T-helper 17 cell (primary cell): ENCODE results near the gene GPR17. TPM values are rescaled to one million over a fixed set of nuclear protein-coding genes. Genes with fewer than 3 reads are reported as not detected.

ENCODE experiments used
- ATAC-seq: fragments of 150-1000 bp; cut with Tn5 transposase; 2 replicates; pipeline ENCODE4 v1.10.0; 2021; ENCODE audit warnings: mild to moderate bottlenecking, moderate library complexity
- DNase-seq, 3 donors: peaks; one replicate each; pipeline versions ENCODE4 v3.0.0 to v3.0.0-alpha.2; 2020 to 2021
- H3K9me3 ChIP-seq: one replicate; pipeline ENCODE4 v1.7.0; 2013; ENCODE audit warnings: low read length, mild to moderate bottlenecking; ENCODE audit not compliant: control insufficient read depth, poor library complexity, severe bottlenecking
- H3K27ac Mint-ChIP-seq: one replicate; pipeline ENCODE4 v1.8.0; 2022; ENCODE audit warnings: mild to moderate bottlenecking, moderate library complexity, mixed read lengths
- H3K27me3 Mint-ChIP-seq: one replicate; pipeline ENCODE4 v1.8.0; 2022; ENCODE audit warnings: mixed read lengths
- H3K36me3 Mint-ChIP-seq: one replicate; pipeline ENCODE4 v1.8.0; 2022; ENCODE audit warnings: low read depth, mixed read lengths
- H3K4me1 Mint-ChIP-seq: one replicate; pipeline ENCODE4 v1.8.0; 2022; ENCODE audit warnings: mild to moderate bottlenecking, mixed read lengths
- H3K4me3 Mint-ChIP-seq: one replicate; pipeline ENCODE4 v1.8.0; 2022; ENCODE audit warnings: mild to moderate bottlenecking, moderate library complexity, mixed read lengths
- total RNA-seq, 4 donors: library from RNA in 2 of 4; stranded (reverse) in 2 of 4; gene quantifications; one replicate each; pipeline ENCODE4 v1.2.3 and lab custom pipeline; 2022 to 2026

GPR17 gene
- total RNA-seq, 2 donors from 2014 or later, result not detected

DNA sequence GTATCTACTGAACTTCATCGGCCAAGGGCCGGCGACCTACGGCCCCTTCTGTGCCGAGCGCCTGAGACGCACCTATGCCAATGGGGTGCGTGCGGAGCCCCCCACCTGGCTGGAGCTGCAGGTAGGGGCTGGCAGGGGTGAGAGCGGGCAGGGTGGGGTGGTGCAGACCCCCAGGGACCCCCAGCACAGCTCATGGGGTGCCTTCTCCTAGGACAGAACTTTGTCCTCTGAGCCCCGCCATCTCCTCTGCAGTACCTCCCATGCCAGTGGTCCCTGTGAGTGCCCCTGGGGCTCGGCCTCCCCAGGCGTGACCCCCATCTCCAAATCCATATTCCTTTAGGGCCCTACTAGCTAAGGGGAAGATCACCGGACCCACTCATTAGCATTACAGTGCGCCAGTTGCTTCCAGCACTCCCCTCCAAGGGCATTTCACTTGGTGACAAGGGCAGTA is 23.9 kb upstream of the GPR17 start:
- DNase-seq, result no peak
- Mint-ChIP-seq H3K4me3 (no peak overlapping the region), H3K27ac (no peak overlapping the region), H3K27me3 (peaks cover 48% of the 10 kb centered on the region), H3K4me1 (peaks cover 3% of the 10 kb centered on the region), H3K36me3 (peaks cover 3% of the 10 kb centered on the region)
- H3K9me3 ChIP-seq, result no peaks in the 10 kb centered on the region
- no peak for ATAC-seq

DNA sequence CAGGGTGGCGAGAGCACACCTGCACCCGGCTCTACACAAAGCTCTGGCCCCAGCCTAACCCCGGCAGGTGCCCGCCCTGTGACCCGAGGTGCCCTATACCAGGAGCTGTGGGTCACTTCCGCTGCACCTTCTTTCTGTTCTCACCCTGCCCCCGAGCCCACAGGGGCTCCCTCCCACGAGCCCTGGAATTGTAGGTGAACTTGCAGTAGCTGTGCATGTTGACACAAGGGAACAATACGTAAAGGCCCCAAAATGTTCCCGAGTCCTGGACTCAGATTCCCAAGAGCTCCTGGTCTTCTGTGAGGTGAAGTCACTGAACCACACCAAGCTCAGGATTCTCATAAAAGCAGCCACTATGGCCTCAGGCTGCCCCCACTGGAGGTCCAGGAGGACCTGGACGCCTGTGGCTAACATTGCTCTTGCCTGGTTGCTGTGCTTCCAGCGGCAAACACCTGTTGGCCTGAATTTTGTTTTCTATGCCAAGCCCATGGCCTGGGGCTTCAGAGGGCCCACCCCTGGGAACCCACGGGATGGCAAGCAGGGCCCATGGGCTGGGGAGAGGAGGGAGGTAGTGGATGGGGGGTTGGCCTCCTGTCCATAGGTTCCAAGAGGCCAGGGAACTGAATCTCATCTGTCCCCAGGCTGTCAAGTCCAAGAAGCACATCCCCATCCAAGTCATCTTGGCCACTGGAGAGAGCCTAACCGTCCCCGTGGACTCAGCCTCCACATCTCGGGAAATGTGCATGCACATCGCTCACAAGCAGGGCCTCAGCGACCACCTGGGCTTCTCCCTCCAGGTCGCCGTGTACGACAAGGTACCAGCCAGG is 23.2 kb upstream of the GPR17 start:
- Mint-ChIP-seq H3K27ac (no peak overlapping the region), H3K4me1 (peaks cover 3% of the 10 kb centered on the region), H3K4me3 (no peak overlapping the region), H3K27me3 (peaks cover 47% of the 10 kb centered on the region), H3K36me3 (peaks cover 3% of the 10 kb centered on the region)
- no peaks in the 10 kb centered on the region for H3K9me3 ChIP-seq
- DNase-seq, result peak in 2 of 3 donors; percentile 1 to 4
- ATAC-seq, result no peak

DNA sequence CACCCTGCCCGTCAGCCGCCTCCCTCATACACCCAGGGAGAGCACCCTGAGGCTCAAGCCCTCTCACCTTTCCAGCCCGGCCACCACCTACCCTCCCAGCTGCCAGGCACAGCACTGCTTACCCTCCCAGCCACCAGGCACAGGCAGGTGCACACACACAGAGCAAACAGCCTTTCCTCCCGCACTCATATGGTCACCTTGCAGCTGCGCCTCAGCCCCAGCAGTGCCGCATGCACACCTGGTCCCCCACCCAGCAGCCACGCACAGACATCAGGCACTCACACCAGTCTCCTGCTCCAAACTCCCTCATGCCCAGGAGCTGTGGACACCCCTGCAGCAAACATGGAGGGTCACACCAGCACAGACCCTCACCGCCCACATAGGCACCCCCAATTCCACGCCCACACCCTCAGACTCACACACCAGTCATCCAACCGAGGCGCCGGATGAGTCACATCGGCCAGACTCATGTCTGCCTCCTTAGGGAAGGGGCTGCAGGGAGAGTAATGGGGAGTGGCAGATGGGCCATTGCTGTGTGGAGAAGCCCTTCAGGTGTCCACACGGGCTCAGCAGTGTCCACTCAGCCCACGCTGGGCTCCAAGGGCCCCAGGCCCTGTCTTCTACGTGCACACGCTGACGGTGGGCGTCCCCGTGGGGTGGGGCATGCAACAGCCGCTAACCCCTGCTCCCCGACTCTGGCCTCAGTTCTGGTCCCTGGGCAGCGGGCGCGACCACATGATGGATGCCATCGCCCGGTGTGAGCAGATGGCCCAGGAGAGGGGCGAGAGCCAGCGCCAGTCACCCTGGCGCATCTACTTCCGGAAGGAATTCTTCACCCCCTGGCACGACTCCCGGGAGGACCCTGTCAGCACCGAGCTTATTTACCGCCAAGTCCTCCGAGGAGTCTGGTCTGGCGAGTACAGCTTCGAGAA is 22.3 kb upstream of the GPR17 start:
- Mint-ChIP-seq H3K36me3 (peaks cover 3% of the 10 kb centered on the region), H3K4me3 (no peak overlapping the region), H3K27me3 (peaks cover 47% of the 10 kb centered on the region), H3K27ac (no peak overlapping the region), H3K4me1 (peaks cover 3% of the 10 kb centered on the region)
- ATAC-seq (no peak), DNase-seq (peak in 2 of 3 donors; percentile 1 to 4)
- no peaks in the 10 kb centered on the region for H3K9me3 ChIP-seq

DNA sequence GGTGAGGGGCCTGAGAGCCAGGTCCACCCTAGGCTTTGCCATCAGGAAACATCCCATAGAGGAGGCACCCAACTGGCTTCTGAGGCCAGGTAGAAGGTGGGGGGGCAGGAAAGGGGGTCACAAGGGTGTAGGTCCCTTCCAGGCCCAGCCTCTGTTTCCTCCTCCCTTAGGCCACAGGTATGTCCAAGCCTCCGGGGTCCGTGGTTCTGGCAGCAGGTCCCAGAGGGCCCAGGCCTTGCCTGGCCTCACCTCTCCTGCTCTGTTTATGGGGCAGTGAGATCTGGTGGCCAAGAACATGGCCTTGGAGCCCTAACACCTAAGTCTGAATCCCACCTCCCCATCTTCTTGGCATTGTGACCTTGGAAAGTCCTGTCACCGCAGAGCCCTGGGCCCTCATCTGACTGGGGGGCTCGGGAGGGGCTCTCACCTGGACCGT is 21.6 kb upstream of the GPR17 start:
- H3K4me3 Mint-ChIP-seq, result no peak overlapping the region

DNA sequence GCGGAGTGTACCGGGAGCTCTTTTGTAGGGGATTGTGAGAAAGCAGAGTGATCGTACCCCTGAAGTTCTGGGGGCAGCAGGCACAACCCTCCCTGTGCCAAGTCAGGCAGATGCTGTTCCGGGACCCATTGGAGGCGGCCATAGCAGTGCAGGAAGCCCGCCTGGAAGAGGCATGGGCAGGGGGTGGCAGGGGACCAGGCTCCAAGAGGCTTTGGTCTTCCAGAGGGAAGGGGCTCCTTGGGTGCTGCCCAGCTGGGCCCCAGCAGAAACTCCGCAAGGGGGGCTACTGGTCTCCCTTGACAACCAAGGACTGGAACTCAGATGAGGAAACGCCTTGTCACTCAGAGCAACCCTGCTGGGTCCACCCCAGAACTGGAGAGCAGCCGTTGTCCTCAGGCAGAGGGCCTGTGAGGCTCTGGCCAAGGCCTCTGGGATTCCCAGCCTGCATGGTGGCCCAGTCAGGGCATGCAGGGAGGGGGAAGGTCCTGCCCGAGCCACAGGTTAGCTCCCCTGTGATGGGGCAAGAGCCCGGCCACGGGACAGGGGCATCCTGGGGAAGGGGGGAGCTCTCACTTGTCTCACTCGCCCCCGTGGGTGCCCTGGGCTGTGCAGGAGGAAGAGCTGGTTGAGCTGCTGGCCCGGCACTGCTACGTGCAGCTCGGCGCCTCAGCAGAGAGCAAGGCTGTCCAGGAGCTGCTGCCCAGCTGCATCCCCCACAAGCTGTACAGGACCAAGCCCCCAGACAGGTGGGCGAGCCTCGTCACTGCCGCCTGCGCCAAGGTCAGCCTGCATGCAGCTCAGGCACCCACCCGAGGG is 21.0 kb upstream of the GPR17 start:
- no peak overlapping the region for H3K4me3 Mint-ChIP-seq
- H3K4me1 Mint-ChIP-seq, result peaks cover 3% of the 10 kb centered on the region
- no peaks in the 10 kb centered on the region for H3K9me3 ChIP-seq
- peaks cover 3% of the 10 kb centered on the region for H3K36me3 Mint-ChIP-seq
- DNase-seq (peak in 1 of 3 donors; percentile 6), ATAC-seq (no peak)
- no peak overlapping the region for H3K27ac Mint-ChIP-seq
- peaks cover 39% of the 10 kb centered on the region for H3K27me3 Mint-ChIP-seq

More for the DNA sequence above, 21.6 kb upstream of the GPR17 start:
- H3K9me3 ChIP-seq, result no peaks in the 10 kb centered on the region
- H3K27ac Mint-ChIP-seq, result no peak overlapping the region
- peaks cover 3% of the 10 kb centered on the region for H3K4me1 Mint-ChIP-seq
- ATAC-seq (no peak), DNase-seq (peak in 1 of 3 donors; percentile 2)
- peaks cover 3% of the 10 kb centered on the region for H3K36me3 Mint-ChIP-seq
- H3K27me3 Mint-ChIP-seq, result peaks cover 45% of the 10 kb centered on the region

DNA sequence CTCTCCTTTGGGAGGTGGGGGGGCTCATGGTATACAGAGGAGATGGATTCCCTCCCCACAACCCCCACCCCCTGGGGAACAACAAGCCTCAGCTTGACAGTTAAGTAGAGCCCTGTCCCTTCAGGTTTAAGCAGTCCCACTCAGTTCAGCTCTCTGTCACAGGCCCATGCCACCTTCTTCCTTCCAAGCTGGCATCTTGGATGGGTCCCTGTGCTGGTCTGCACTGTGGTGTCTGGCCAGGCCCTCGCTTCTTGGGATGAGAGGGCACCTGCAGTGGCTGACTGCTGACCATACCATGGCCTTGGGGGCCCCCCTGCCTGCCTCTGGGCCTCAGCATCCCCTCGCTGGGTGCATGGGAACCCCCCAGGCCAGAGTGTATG is 20.4 kb upstream of the GPR17 start:
- ATAC-seq (no peak), DNase-seq (no peak)
- H3K27me3 Mint-ChIP-seq, result peaks cover 38% of the 10 kb centered on the region
- H3K4me3 Mint-ChIP-seq, result no peak overlapping the region
- no peak overlapping the region for H3K27ac Mint-ChIP-seq
- peaks cover 3% of the 10 kb centered on the region for H3K36me3 Mint-ChIP-seq
- peaks cover 7% of the 10 kb centered on the region for H3K4me1 Mint-ChIP-seq
- H3K9me3 ChIP-seq, result no peaks in the 10 kb centered on the region

DNA sequence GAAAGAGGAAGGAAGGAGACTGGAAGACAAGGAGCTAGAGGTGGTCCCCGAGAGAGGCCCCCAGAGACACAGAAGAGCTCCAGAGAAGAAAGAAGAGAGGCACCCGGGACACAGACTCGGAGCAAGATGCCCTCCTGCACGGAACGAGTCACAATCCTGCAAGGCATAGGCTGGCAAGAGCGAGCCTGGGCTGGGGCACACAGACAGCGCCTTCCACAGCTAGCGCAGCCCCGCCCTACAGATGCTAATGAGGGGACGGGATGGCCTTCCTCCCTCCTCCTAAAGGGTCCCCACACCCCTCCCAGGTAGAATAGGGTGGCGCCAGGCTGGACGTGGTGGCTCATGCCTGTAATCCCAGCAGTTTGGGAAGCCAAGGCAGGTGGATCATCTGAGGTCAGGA is 19.8 kb upstream of the GPR17 start:
- ATAC-seq (no peak), DNase-seq (no peak)
- H3K4me1 Mint-ChIP-seq, result peaks cover 7% of the 10 kb centered on the region
- H3K27ac Mint-ChIP-seq, result no peak overlapping the region
- H3K9me3 ChIP-seq, result no peaks in the 10 kb centered on the region
- H3K36me3 Mint-ChIP-seq, result peaks cover 3% of the 10 kb centered on the region
- H3K4me3 Mint-ChIP-seq, result no peak overlapping the region
- peaks cover 38% of the 10 kb centered on the region for H3K27me3 Mint-ChIP-seq

DNA sequence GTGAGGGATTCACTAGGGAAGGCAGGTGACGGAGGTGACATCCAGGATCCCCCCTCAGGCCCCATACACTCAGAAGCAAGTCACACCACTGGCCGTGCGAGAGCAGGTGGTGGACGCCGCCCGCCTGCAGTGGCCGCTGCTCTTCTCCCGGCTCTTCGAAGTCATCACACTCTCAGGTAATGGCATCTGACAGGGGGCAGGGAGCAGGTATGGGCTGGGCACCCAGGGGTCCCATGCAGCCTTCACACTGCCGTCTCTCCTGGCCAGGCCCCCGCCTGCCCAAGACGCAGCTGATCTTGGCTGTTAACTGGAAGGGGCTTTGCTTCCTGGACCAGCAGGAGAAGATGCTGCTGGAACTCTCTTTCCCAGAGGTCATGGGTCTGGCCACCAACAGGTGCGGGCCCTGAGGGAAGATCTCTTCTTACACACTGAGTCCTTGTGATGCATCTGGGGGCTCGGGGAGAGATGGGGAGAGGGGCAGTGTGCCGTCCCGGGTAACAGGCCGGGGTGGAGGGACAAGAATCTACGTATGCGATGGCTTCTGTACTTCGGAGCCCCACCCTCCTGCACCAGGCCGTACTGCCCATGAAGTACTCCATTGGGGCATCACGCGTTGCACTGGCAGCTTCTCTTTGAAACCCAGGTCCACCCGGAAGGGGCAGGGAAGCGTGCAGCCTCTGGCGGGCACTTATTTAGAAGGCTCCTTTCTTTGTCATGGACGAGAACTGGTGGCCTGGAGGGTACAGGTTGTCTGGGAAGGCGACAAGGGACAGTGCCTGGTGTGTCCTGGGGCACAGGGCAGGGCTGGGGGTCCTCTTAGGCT is 18.8 kb upstream of the GPR17 start:
- Mint-ChIP-seq H3K4me1 (peaks cover 7% of the 10 kb centered on the region), H3K36me3 (no peaks in the 10 kb centered on the region), H3K4me3 (no peak overlapping the region), H3K27ac (no peak overlapping the region), H3K27me3 (peaks cover 30% of the 10 kb centered on the region)
- DNase-seq (no peak), ATAC-seq (no peak)
- no peaks in the 10 kb centered on the region for H3K9me3 ChIP-seq

DNA sequence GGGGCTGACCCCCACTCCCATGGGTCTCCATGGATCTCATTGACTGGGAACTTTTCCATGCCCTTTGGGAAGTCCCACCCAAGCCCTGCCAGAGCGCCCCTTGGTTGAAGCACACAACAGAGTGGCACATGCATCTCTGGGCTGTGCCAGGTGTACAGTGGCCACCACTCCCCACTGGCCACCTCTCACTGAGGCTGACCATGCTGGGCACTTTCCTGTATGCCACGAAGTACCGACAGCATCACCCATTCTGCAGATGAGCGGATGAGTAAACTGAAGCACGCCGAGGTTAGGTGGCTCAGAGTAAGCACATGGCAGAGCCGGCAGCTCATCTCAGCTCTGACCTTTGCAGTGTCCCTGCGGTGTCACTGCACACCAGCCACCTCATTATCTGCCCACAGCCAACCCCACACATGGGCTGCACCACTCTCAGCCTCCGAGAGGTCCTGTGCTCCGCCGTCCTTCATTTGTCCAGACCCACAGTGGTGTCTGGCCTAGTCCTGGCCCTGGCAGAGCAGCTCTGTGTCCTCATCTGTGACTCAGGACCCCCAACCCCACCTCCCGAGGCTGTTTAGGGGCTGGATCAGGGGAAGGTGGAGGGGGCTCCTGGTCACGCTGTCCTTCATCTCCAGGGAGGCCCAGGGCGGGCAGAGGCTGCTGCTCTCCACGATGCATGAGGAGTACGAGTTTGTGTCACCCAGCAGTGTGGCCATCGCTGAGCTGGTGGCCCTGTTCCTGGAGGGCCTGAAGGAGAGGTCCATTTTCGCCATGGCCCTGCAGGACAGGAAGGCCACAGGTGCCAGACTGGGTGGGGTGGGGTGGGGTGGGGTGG is 18.0 kb upstream of the GPR17 start:
- H3K9me3 ChIP-seq, result no peaks in the 10 kb centered on the region
- DNase-seq, result no peak
- H3K36me3 Mint-ChIP-seq, result no peaks in the 10 kb centered on the region
- no peak overlapping the region for H3K27ac Mint-ChIP-seq
- no peak for ATAC-seq
- peaks cover 23% of the 10 kb centered on the region for H3K27me3 Mint-ChIP-seq
- H3K4me1 Mint-ChIP-seq, result peaks cover 7% of the 10 kb centered on the region
- H3K4me3 Mint-ChIP-seq, result no peak overlapping the region

DNA sequence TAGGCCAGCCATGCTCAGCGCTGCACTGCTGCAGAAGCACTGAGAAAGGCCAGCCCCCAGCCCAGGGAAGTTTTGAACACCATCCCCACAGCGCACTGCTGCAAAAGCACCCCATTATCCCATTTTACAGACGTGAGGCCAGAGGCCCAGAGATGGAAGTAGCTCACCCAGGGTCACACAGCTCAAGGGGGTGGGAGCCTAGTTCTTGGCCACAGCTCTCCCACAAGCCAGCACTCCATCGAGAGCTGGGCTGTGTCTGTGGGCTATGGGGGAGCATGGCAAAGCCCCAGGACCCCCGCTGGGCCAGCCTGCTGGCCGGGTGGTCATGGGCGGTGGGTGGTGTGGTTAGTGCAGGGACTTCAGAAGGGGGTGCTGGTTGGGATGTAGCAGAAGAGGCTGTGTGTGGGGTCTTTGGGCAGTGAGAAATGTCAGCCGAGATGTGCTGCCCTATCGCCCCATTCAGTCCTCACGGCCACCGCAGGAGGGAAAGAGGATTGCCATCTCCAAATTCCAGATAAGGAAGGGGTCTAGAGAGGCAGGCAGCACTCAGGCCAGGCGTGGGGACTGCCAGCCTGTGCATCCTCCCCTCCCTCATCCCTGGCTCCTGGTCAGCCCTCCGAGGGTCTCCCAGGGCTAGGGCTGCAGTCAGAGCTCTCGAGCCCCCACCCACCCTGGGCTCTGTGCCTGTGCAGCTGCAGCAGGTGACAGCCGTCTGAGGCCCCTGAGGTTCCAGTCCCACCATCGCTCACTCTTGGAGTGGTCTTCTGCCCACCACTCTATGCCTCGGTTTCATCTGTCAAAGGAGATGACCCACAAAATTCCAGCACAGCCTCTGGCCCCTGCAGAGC is 17.0 kb upstream of the GPR17 start:
- H3K4me3 Mint-ChIP-seq, result no peak overlapping the region
- no peak for DNase-seq
- no peaks in the 10 kb centered on the region for H3K9me3 ChIP-seq
- no peaks in the 10 kb centered on the region for H3K36me3 Mint-ChIP-seq
- H3K27ac Mint-ChIP-seq, result no peak overlapping the region
- H3K4me1 Mint-ChIP-seq, result peaks cover 7% of the 10 kb centered on the region
- no peak for ATAC-seq
- peaks cover 13% of the 10 kb centered on the region for H3K27me3 Mint-ChIP-seq

DNA sequence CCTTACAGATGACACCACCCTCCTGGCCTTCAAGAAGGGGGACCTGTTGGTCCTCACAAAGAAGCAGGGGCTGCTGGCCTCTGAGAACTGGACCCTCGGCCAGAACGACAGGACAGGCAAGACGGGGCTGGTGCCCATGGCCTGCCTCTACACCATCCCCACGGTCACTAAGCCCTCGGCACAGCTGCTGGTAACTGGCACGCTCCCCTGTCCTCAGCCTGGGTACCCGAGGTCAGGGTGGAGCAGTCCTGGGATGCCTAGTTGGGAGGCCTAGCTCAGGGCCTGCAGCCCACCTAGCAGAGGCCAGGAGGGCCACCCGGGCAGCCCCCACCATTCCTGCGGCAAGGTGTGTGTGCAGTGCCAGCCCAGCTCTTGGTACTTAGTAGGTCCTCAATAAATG is 16.3 kb upstream of the GPR17 start:
- Mint-ChIP-seq H3K4me3 (no peak overlapping the region), H3K27ac (no peak overlapping the region), H3K4me1 (peaks cover 7% of the 10 kb centered on the region), H3K27me3 (peaks cover 7% of the 10 kb centered on the region), H3K36me3 (no peaks in the 10 kb centered on the region)
- DNase-seq (no peak), ATAC-seq (no peak)
- no peaks in the 10 kb centered on the region for H3K9me3 ChIP-seq
